ENCODE measurements around the gene SRI. TPM values are rescaled to one million over a fixed set of nuclear protein-coding genes. Genes with fewer than 3 reads are reported as not detected.

The SRI gene
- total RNA-seq, 1 experiment from 2014 or later, result 138 TPM

- no peaks in the 10 kb centered on the region for H3K27me3 ChIP-seq (ENCODE audit: control insufficient read depth, insufficient read depth, low read length)
- no peak overlapping the region for H3K4me3 ChIP-seq (ENCODE audit: low read depth in 2 of 2, low read length in 2 of 2)
- POLR2A ChIA-PET, result no interaction called here
- in situ Hi-C loops (cut with HindIII; ENCODE audit: low pct_unique_long_range_greater_than_20kb, low sequenced_read_pairs) (no loop called here), intact Hi-C loops (cut with micrococcal nuclease; ENCODE audit: unreplicated experiment) (no loop called here)
- peaks cover 10% of the 10 kb centered on the region for H3K4me1 ChIP-seq (ENCODE audit: control insufficient read depth, insufficient read depth, low read length)
- H3K9me3 ChIP-seq (ENCODE audit: control insufficient read depth, insufficient read depth, low read depth, low read length), result no peaks in the 10 kb centered on the region
- BruUV-seq (replicated peaks), result no TSS peak
- peaks cover 26% of the 10 kb centered on the region for H3K36me3 ChIP-seq (ENCODE audit: control insufficient read depth, insufficient read depth, low read length)
- TF ChIP-seq REST (IDR thresholded peaks at IDR 0.05; ENCODE audit: insufficient read depth in 1 of 2, low read depth in 2 of 2, low read length in 1 of 2) (no peak), TCF7L2 (IDR thresholded peaks at IDR 0.05; ENCODE audit: low read depth, low read length) (no peak), POLR2AphosphoS5 (IDR thresholded peaks at IDR 0.05; ENCODE audit: low read depth, low read length) (no peak), CTCF (IDR thresholded peaks at IDR 0.05) (no peak), SIN3A (IDR thresholded peaks at IDR 0.05; ENCODE audit: borderline replicate concordance, insufficient read depth, low read depth, low read length) (no peak)
- H3K27ac ChIP-seq (ENCODE audit: low read length), result no peak overlapping the region
- no peak for DNase-seq (ENCODE audit: low read depth, low spot score)
- no peak for ATAC-seq
- CTCF ChIA-PET, result no interaction called here
Observed at GRCh38 chr7:88215295-88215694, 4.5 kb downstream of the SRI start.

- no peak for DNase-seq (ENCODE audit: low read depth, low spot score)
- H3K27ac ChIP-seq (ENCODE audit: low read length), result no peak overlapping the region
- ATAC-seq, result no peak
- H3K4me1 ChIP-seq (ENCODE audit: control insufficient read depth, insufficient read depth, low read length), result peaks cover 10% of the 10 kb centered on the region
- no peak overlapping the region for H3K4me3 ChIP-seq (ENCODE audit: low read depth in 2 of 2, low read length in 2 of 2)
- intact Hi-C loops (cut with micrococcal nuclease; ENCODE audit: unreplicated experiment) (no loop called here), in situ Hi-C loops (cut with HindIII; ENCODE audit: low pct_unique_long_range_greater_than_20kb, low sequenced_read_pairs) (no loop called here)
- TF ChIP-seq POLR2AphosphoS5 (IDR thresholded peaks at IDR 0.05; ENCODE audit: low read depth, low read length), result no peak
- TF ChIP-seq TCF7L2 (IDR thresholded peaks at IDR 0.05; ENCODE audit: low read depth, low read length), result no peak
- no peak for TF ChIP-seq CTCF (IDR thresholded peaks at IDR 0.05)
- TF ChIP-seq SIN3A (IDR thresholded peaks at IDR 0.05; ENCODE audit: borderline replicate concordance, insufficient read depth, low read depth, low read length), result no peak
- TF ChIP-seq REST (IDR thresholded peaks at IDR 0.05; ENCODE audit: insufficient read depth in 1 of 2, low read depth in 2 of 2, low read length in 1 of 2), result no peak
- no peaks in the 10 kb centered on the region for H3K9me3 ChIP-seq (ENCODE audit: control insufficient read depth, insufficient read depth, low read depth, low read length)
- CTCF ChIA-PET, result no interaction called here
- H3K27me3 ChIP-seq (ENCODE audit: control insufficient read depth, insufficient read depth, low read length), result no peaks in the 10 kb centered on the region
- peaks cover 30% of the 10 kb centered on the region for H3K36me3 ChIP-seq (ENCODE audit: control insufficient read depth, insufficient read depth, low read length)
- BruUV-seq (replicated peaks), result no TSS peak
- POLR2A ChIA-PET, result no interaction called here
Observed at GRCh38 chr7:88214456-88214855, 5.4 kb downstream of the SRI start.

Measured in Panc1 (cell line).